ENCODE measurements around the gene TMEM266. TPM values are rescaled to one million over a fixed set of nuclear protein-coding genes. Genes with fewer than 3 reads are reported as not detected.
"Not testable (repeated sequence)": the region's sequence is repeated elsewhere in the genome, so short reads cannot be mapped to it uniquely, and the experiment has no call there.

Gene TMEM266
- total and polyA plus RNA-seq, 4 experiments from 2014 or later, result not detected

DNA sequence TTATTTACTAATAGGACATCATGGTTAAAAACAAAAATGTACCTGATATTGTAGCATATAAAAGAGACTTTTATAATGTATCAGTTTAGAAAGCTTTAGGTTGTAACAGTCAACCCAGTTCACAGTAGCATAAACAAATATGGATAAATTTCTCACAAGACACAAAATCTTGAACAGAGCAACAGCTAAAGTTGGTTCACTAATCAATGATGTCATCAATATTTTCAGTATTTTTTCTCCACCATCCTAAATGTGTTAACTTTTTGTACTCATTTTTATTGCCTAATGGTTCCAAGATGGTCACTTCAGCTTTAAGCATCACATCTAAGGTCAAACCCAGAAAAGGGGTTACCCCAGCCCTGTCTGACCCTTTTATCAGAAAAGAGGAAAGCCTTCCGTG is 26.3 kb upstream of the TMEM266 start:
- no peak overlapping the region for H3K27ac Mint-ChIP-seq
- H3K36me3 ChIP-seq (ENCODE audit: insufficient read depth, low read length), result no peaks in the 10 kb centered on the region
- peaks cover 0 to 2% (median 0%) of the 10 kb centered on the region in 8 donors for H3K9me3 Mint-ChIP-seq
- no peaks in the 10 kb centered on the region for H3K4me1 Mint-ChIP-seq
- H3K27me3 Mint-ChIP-seq, result peaks cover 7 to 10% of the 10 kb centered on the region in 2 donors
- DNase-seq, result no peak
- H3K27ac ChIP-seq (ENCODE audit: low read depth, low read length), result no peak overlapping the region
- no peaks in the 10 kb centered on the region for H3K9me3 ChIP-seq (ENCODE audit: control insufficient read depth in 1 of 2, low read length in 2 of 2)
- H3K27me3 ChIP-seq (ENCODE audit: insufficient read depth, low read length), result no peaks in the 10 kb centered on the region
- intact Hi-C loops (cut with micrococcal nuclease), result no loop called here
- H3K36me3 Mint-ChIP-seq, result no peaks in the 10 kb centered on the region
- ChIA-PET POLR2A (ENCODE audit: partially characterized antibody) (no interaction called here), CTCF (ENCODE audit: partially characterized antibody) (no interaction called here)
- no peaks in the 10 kb centered on the region for H3K4me1 ChIP-seq (ENCODE audit: insufficient read depth, low read length)
- no peak overlapping the region for H3K4me3 ChIP-seq (ENCODE audit: low read length in 2 of 2)
- H3K4me3 Mint-ChIP-seq, result no peak overlapping the region

DNA sequence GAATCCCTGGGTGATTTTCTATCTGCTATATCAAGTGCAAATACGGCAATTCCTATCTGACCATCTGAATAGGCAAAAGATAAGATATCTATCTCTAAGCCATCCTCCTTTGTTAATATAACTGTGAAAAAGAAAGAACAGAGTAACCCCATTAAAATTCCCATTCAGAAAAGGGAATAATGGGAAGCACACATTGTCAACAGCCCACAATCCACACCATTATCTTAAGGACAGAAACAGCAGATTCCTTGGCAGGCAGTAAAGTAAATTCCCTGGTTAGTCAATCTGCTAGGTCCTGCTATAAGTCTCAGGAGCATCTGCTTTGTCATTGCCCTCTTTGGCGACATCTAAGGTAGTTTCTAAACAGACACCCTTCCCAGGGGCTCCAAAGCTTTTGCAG is 25.7 kb upstream of the TMEM266 start:
- H3K9me3 Mint-ChIP-seq, result peaks cover 0 to 6% (median 4%) of the 10 kb centered on the region in 8 donors
- H3K27me3 Mint-ChIP-seq, result peaks cover 7 to 12% of the 10 kb centered on the region in 2 donors
- H3K36me3 ChIP-seq (ENCODE audit: insufficient read depth, low read length), result no peaks in the 10 kb centered on the region
- H3K4me3 ChIP-seq (ENCODE audit: low read length in 2 of 2), result no peak overlapping the region
- no peaks in the 10 kb centered on the region for H3K4me1 Mint-ChIP-seq
- no peaks in the 10 kb centered on the region for H3K36me3 Mint-ChIP-seq
- H3K4me1 ChIP-seq (ENCODE audit: insufficient read depth, low read length), result no peaks in the 10 kb centered on the region
- intact Hi-C loops (cut with micrococcal nuclease), result no loop called here
- ChIA-PET CTCF (ENCODE audit: partially characterized antibody) (no interaction called here), POLR2A (ENCODE audit: partially characterized antibody) (no interaction called here)
- no peak overlapping the region for H3K4me3 Mint-ChIP-seq
- no peaks in the 10 kb centered on the region for H3K9me3 ChIP-seq (ENCODE audit: control insufficient read depth in 1 of 2, low read length in 2 of 2)
- no peak for DNase-seq
- no peaks in the 10 kb centered on the region for H3K27me3 ChIP-seq (ENCODE audit: insufficient read depth, low read length)
- H3K27ac ChIP-seq (ENCODE audit: low read depth, low read length), result no peak overlapping the region
- H3K27ac Mint-ChIP-seq, result no peak overlapping the region

DNA sequence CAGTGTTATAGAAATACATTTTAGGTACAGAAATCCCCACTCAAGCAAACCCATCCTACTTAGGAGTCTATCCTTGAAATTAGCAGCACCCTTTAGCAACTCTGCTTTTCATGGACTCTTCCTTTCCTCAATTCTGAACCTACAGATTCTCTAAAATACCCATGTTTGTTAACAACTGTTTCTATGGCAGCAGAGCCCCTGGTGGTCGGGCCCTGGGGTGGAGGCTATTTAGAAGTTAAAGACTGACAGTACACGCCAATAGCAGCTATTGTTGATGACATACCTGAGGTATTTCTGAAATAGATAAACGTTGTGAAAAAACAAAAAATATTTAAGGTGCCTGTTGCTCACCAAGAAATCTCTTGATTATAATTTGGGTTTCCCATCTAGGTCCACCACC is 24.2 kb upstream of the TMEM266 start:
- no peaks in the 10 kb centered on the region for H3K4me1 Mint-ChIP-seq
- Histone ChIP-seq H3K4me3 (ENCODE audit: low read length in 2 of 2) (no peak overlapping the region), H3K36me3 (ENCODE audit: insufficient read depth, low read length) (no peaks in the 10 kb centered on the region), H3K27ac (ENCODE audit: low read depth, low read length) (no peak overlapping the region), H3K4me1 (ENCODE audit: insufficient read depth, low read length) (no peaks in the 10 kb centered on the region), H3K9me3 (ENCODE audit: control insufficient read depth in 1 of 2, low read length in 2 of 2) (no peaks in the 10 kb centered on the region), H3K27me3 (ENCODE audit: insufficient read depth, low read length) (no peaks in the 10 kb centered on the region)
- ChIA-PET POLR2A (ENCODE audit: partially characterized antibody) (no interaction called here), CTCF (ENCODE audit: partially characterized antibody) (no interaction called here)
- peaks cover 14 to 16% of the 10 kb centered on the region in 2 donors for H3K27me3 Mint-ChIP-seq
- intact Hi-C loops (cut with micrococcal nuclease), result no loop called here
- no peak overlapping the region for H3K4me3 Mint-ChIP-seq
- DNase-seq, result no peak
- peaks cover 0 to 20% (median 13%) of the 10 kb centered on the region in 8 donors for H3K9me3 Mint-ChIP-seq
- H3K36me3 Mint-ChIP-seq, result peaks cover 0 to 2% of the 10 kb centered on the region in 2 donors
- no peak overlapping the region for H3K27ac Mint-ChIP-seq

DNA sequence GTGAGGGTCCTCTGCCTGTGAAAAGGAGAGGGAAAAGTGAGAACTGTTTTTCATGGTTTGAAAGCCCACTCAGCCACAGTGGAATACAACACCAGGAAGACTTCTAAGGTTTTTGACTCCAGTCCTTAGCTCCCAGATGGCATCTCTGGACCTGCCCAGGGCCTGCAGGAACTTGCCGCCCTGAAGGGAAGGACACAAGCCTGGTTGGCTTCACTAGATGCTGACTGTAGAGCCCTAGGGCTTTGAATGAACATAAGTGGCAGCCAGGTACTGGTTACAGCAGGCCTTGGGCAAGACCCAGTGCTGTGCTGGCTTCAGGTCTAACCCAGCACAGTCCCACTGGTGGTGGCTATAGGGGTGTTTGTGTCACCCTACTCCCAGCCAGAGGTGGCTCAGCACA is 21.3 kb upstream of the TMEM266 start:
- CTCF ChIA-PET (ENCODE audit: partially characterized antibody), result no interaction called here
- Mint-ChIP-seq H3K9me3 (peaks cover 8 to 44% (median 37%) of the 10 kb centered on the region in 8 donors), H3K4me3 (no peak overlapping the region), H3K27me3 (peaks cover 26 to 27% of the 10 kb centered on the region in 2 donors), H3K27ac (no peak overlapping the region), H3K36me3 (peaks cover under 1 to 2% of the 10 kb centered on the region in 2 donors), H3K4me1 (no peaks in the 10 kb centered on the region)
- no peak overlapping the region for H3K4me3 ChIP-seq (ENCODE audit: low read length in 2 of 2)
- POLR2A ChIA-PET (ENCODE audit: partially characterized antibody), result no interaction called here
- no peaks in the 10 kb centered on the region for H3K9me3 ChIP-seq (ENCODE audit: control insufficient read depth in 1 of 2, low read length in 2 of 2)
- no peaks in the 10 kb centered on the region for H3K27me3 ChIP-seq (ENCODE audit: insufficient read depth, low read length)
- DNase-seq, result no peak
- intact Hi-C loops (cut with micrococcal nuclease), result no loop called here
- no peak overlapping the region for H3K27ac ChIP-seq (ENCODE audit: low read depth, low read length)
- H3K4me1 ChIP-seq (ENCODE audit: insufficient read depth, low read length), result no peaks in the 10 kb centered on the region
- no peaks in the 10 kb centered on the region for H3K36me3 ChIP-seq (ENCODE audit: insufficient read depth, low read length)

DNA sequence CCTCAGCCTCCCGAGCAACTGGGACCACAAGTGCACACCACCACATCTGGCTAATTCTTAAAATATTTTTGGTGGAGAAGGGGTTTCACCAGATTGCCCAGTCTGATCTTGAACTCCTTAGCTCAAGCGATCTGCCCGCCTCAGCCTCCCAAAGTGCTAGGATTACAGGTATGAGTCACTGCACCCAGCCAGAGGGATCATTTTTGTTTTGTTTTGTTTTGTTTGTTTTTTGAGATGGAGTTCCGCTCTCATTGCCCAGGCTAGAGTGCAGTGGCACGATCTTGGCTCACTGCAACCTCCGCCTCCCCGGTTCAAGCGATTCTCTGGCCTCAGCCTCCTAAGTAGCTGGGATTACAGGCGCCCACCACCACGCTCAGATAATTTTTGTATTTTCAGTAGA is 5.6 kb upstream of the TMEM266 start:
- H3K27ac ChIP-seq (ENCODE audit: low read depth, low read length); intact Hi-C loops (cut with micrococcal nuclease); H3K9me3 Mint-ChIP-seq; H3K4me3 ChIP-seq (ENCODE audit: low read length in 2 of 2); H3K36me3 Mint-ChIP-seq; H3K9me3 ChIP-seq (ENCODE audit: control insufficient read depth in 1 of 2, low read length in 2 of 2); H3K27ac Mint-ChIP-seq; H3K36me3 ChIP-seq (ENCODE audit: insufficient read depth, low read length); H3K4me3 Mint-ChIP-seq; POLR2A ChIA-PET (ENCODE audit: partially characterized antibody); DNase-seq: not testable (repeated sequence)
- Mint-ChIP-seq H3K27me3 (peaks cover 23 to 36% of the 10 kb centered on the region in 2 donors), H3K4me1 (peaks cover 3 to 18% (median 12%) of the 10 kb centered on the region in 4 donors)
- H3K4me1 ChIP-seq (ENCODE audit: insufficient read depth, low read length), result peaks cover 14% of the 10 kb centered on the region
- CTCF ChIA-PET (ENCODE audit: partially characterized antibody), result interaction anchor here (1.5 kb wide), 1 partner anchor 85 kb away, joined by 4 read pairs; no protein-coding TSS in a partner anchor
- H3K27me3 ChIP-seq (ENCODE audit: insufficient read depth, low read length), result peaks cover 14% of the 10 kb centered on the region

DNA sequence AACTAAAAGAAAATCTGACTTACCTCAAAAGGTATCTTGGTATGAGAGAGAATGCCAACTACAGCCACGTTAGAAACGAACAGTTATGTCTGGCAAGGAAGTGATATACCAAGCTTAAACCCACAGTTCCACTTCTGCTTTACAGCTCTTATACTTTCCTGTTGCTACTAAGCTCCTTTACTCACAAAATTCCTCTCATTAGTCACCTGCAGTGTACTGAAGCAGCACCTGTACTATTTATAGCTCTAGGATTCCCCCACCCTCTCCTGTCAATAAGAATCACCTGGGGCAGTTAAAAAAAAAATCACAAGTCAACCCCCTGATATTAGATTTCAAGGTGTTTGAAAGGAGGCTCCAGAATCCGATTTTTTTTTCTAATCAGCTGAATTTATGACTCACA is 2.9 kb upstream of the TMEM266 start:
- Mint-ChIP-seq H3K9me3 (no peaks in the 10 kb centered on the region), H3K27ac (no peak overlapping the region), H3K4me3 (peak overlapping the region in 5 of 8 donors; percentile 14 to 53 (median 43)), H3K27me3 (peaks cover 33 to 44% of the 10 kb centered on the region in 2 donors), H3K36me3 (no peaks in the 10 kb centered on the region), H3K4me1 (peaks cover 5 to 27% (median 16%) of the 10 kb centered on the region in 4 donors)
- no peak for DNase-seq
- Histone ChIP-seq H3K27ac (ENCODE audit: low read depth, low read length) (no peak overlapping the region), H3K4me3 (ENCODE audit: low read length in 2 of 2) (no peak overlapping the region), H3K27me3 (ENCODE audit: insufficient read depth, low read length) (peaks cover 26% of the 10 kb centered on the region), H3K9me3 (ENCODE audit: control insufficient read depth in 1 of 2, low read length in 2 of 2) (no peaks in the 10 kb centered on the region), H3K36me3 (ENCODE audit: insufficient read depth, low read length) (no peaks in the 10 kb centered on the region), H3K4me1 (ENCODE audit: insufficient read depth, low read length) (peaks cover 24% of the 10 kb centered on the region)
- ChIA-PET POLR2A (ENCODE audit: partially characterized antibody) (interaction anchor here (0.7 kb wide), 1 partner anchor 8 kb away, joined by 3 read pairs; no protein-coding TSS in a partner anchor), CTCF (ENCODE audit: partially characterized antibody) (interaction anchor here (0.9 to 7.0 kb wide), 8 partner anchors 8 to 1487 kb away, joined by 3 to 99 read pairs (median 6); no protein-coding TSS in a partner anchor)
- intact Hi-C loops (cut with micrococcal nuclease), result loop anchor here (1.0 to 5.0 kb wide), 2 partner anchors 82 to 95 kb away; no protein-coding TSS in a partner anchor

DNA sequence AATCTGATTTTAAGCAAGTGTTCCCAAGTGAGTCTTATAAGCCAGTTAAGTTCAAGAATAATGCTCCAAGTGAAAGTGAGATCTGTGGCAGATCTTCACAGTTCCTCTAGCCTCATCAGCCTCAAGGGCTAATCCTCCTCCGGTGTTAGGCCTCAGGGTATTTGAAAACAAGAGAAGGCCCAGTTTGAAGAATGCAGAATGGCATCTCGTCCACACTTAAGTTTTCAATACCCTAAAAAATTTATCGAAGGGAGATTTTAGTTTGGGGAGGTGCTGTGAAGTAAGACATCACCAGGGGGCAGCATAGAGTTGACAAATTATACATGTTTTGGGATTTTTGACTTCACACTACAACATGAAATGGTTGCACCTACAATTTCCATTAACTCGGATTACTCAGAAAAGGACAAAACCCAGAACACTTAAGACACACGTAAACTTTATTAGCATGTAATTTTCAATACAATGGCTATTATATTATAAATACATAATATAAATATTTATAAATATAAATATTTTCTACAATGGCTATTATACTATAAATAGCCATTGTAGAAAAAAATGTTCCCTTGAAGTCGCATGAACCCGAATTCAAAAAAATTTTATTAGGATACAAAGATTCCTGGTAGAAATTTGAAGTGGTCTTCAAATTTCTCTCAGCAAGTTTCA is 2.3 kb upstream of the TMEM266 start:
- ChIA-PET POLR2A (ENCODE audit: partially characterized antibody) (no interaction called here), CTCF (ENCODE audit: partially characterized antibody) (interaction anchor here (0.9 to 7.0 kb wide), 11 partner anchors 7 to 1486 kb away, joined by 3 to 99 read pairs (median 5); no protein-coding TSS in a partner anchor)
- H3K27me3 ChIP-seq (ENCODE audit: insufficient read depth, low read length), result peaks cover 29% of the 10 kb centered on the region

More for the DNA sequence above, 2.3 kb upstream of the TMEM266 start:
- Histone ChIP-seq H3K27ac (ENCODE audit: low read depth, low read length) (no peak overlapping the region), H3K36me3 (ENCODE audit: insufficient read depth, low read length) (no peaks in the 10 kb centered on the region), H3K4me3 (ENCODE audit: low read length in 2 of 2) (no peak overlapping the region), H3K9me3 (ENCODE audit: control insufficient read depth in 1 of 2, low read length in 2 of 2) (no peaks in the 10 kb centered on the region), H3K4me1 (ENCODE audit: insufficient read depth, low read length) (peaks cover 24% of the 10 kb centered on the region)
- DNase-seq, result peak in 4 of 5 donors; percentile 33 to 41 (median 34)
- intact Hi-C loops (cut with micrococcal nuclease), result loop anchor here (1.0 to 5.0 kb wide), 2 partner anchors 82 to 95 kb away; no protein-coding TSS in a partner anchor
- Mint-ChIP-seq H3K27me3 (peaks cover 37 to 47% of the 10 kb centered on the region in 2 donors), H3K9me3 (no peaks in the 10 kb centered on the region), H3K27ac (no peak overlapping the region), H3K36me3 (no peaks in the 10 kb centered on the region), H3K4me1 (peaks cover 5 to 27% (median 16%) of the 10 kb centered on the region in 4 donors), H3K4me3 (peak overlapping the region in 6 of 8 donors; percentile 32 to 59 (median 48))
